Mesendoderm (in vitro differentiated cells): Measurements from ENCODE around the gene FOXO3B. TPM values are rescaled to one million over a fixed set of nuclear protein-coding genes. Genes with fewer than 3 reads are reported as not detected.
"Not testable (repeated sequence)": the region's sequence is repeated elsewhere in the genome, so short reads cannot be mapped to it uniquely, and the experiment has no call there.

Experiments
- DNase-seq: peaks from one replicate; pipeline ENCODE4 v3.0.0; 2013
- H2AK5ac ChIP-seq: 2 replicates; pipeline ENCODE4 v1.6.1; 2013; ENCODE audit warnings: low read length, inconsistent platforms
- H2BK120ac ChIP-seq: 2 replicates; pipeline ENCODE4 v1.6.1; 2013; ENCODE audit warnings: low read depth, mild to moderate bottlenecking, low read length, moderate library complexity, mixed read lengths
- H2BK15ac ChIP-seq: replicated peaks from 2 replicates; pipeline ENCODE4 v1.6.1; 2013; ENCODE audit warnings: low read depth, mild to moderate bottlenecking, moderate library complexity
- H2BK5ac ChIP-seq: 2 replicates; pipeline ENCODE4 v1.6.1; 2013; ENCODE audit warnings: low read length, inconsistent platforms
- H3K18ac ChIP-seq: 2 replicates; pipeline ENCODE4 v1.6.1; 2013; ENCODE audit warnings: mild to moderate bottlenecking, low read length, mixed read lengths
- H3K23ac ChIP-seq: one replicate; pipeline ENCODE4 v1.6.1; 2013; ENCODE audit warnings: low read length
- H3K27ac ChIP-seq: 2 replicates; pipeline ENCODE4 v1.5.1; 2013; ENCODE audit warnings: low read depth, mild to moderate bottlenecking, inconsistent platforms, low read length, moderate library complexity
- H3K27me3 ChIP-seq: 2 replicates; pipeline ENCODE4 v1.6.1; 2013; ENCODE audit warnings: low read length, control low read depth, mild to moderate bottlenecking, inconsistent platforms; ENCODE audit not compliant: insufficient read depth, poor library complexity
- H3K36me3 ChIP-seq: 2 replicates; pipeline ENCODE4 v1.6.1; 2013; ENCODE audit warnings: low read length, inconsistent platforms; ENCODE audit not compliant: control insufficient read depth, insufficient read depth
- H3K4ac ChIP-seq: one replicate; pipeline ENCODE4 v1.6.1; 2013; ENCODE audit warnings: low read depth, mild to moderate bottlenecking, low read length, moderate library complexity
- H3K4me1 ChIP-seq: 2 replicates; pipeline ENCODE4 v1.6.1; 2013; ENCODE audit warnings: low read depth, low read length, inconsistent platforms; ENCODE audit not compliant: control insufficient read depth
- H3K4me2 ChIP-seq: 2 replicates; pipeline ENCODE4 v1.6.1; 2013; ENCODE audit warnings: low read length
- H3K4me3 ChIP-seq: 2 replicates; pipeline ENCODE4 v1.5.1; 2013; ENCODE audit warnings: mild to moderate bottlenecking, low read length
- H3K56ac ChIP-seq: one replicate; pipeline ENCODE4 v1.6.1; 2013; ENCODE audit warnings: low read length
- H3K79me1 ChIP-seq: 2 replicates; pipeline ENCODE4 v1.6.1; 2013; ENCODE audit warnings: low read length, inconsistent platforms
- H3K79me2 ChIP-seq: 2 replicates; pipeline ENCODE4 v1.6.1; 2013; ENCODE audit warnings: mild to moderate bottlenecking, low read length; ENCODE audit not compliant: control insufficient read depth, insufficient read depth
- H3K9ac ChIP-seq: 2 replicates; pipeline ENCODE4 v1.6.1; 2013; ENCODE audit warnings: low read length, inconsistent platforms
- H4K5ac ChIP-seq: one replicate; pipeline ENCODE4 v1.6.1; 2013; ENCODE audit warnings: low read length
- H4K8ac ChIP-seq: one replicate; pipeline ENCODE4 v1.6.1; 2013; ENCODE audit warnings: low read depth, mild to moderate bottlenecking, control low read depth, low read length, moderate library complexity
- WGBS: extraction: QIAGEN DNeasy Blood & Tissue Kit; methylation state at CpG from one replicate; pipeline ENCODE4 v1.1.7; 2013; ENCODE audit warnings: low lambda C conversion rate, missing lambda C conversion rate; ENCODE audit not compliant: insufficient coverage; ENCODE audit errors: extremely low coverage; 5-methylcytosine and 5-hydroxymethylcytosine counted together
- small RNA-seq: library from polyadenylated mRNA; stranded (forward); fragments of <200 nt; extraction: miRNeasy Mini kit (QIAGEN cat#:217004); gene quantifications from one replicate; pipeline ENCODE3, GENCODE V24; 2013; ENCODE audit not compliant: insufficient read depth

FOXO3B gene

GRCh38 chr17:18638357-18638756 is 43.8 kb downstream of the FOXO3B start:
- not testable (repeated sequence) for H3K36me3 ChIP-seq, H3K27ac ChIP-seq, H3K4me3 ChIP-seq, H3K9ac ChIP-seq, H2BK120ac ChIP-seq, H4K5ac ChIP-seq, H3K79me2 ChIP-seq, DNase-seq, H3K23ac ChIP-seq, H2BK5ac ChIP-seq, H3K4me2 ChIP-seq, H2BK15ac ChIP-seq, H3K4me1 ChIP-seq, H3K4ac ChIP-seq, H3K79me1 ChIP-seq, H2AK5ac ChIP-seq, H3K27me3 ChIP-seq, H3K56ac ChIP-seq, H3K18ac ChIP-seq, H4K8ac ChIP-seq
- WGBS = no CpG with 5 or more reads among the region's 13 CpGs

- WGBS = no CpG with 5 or more reads among the region's 7 CpGs
Observed at GRCh38 chr17:18636237-18636636, 45.9 kb downstream of the FOXO3B start.

GRCh38 chr17:18635773-18636172 is 46.3 kb downstream of the FOXO3B start:
- H2BK120ac ChIP-seq, H4K8ac ChIP-seq, H3K18ac ChIP-seq, H3K27me3 ChIP-seq, H2BK15ac ChIP-seq, H2BK5ac ChIP-seq, H3K79me2 ChIP-seq, H3K56ac ChIP-seq, H3K23ac ChIP-seq, H3K4me3 ChIP-seq, H4K5ac ChIP-seq, DNase-seq, H3K4me1 ChIP-seq, H3K79me1 ChIP-seq, H3K4me2 ChIP-seq, H3K36me3 ChIP-seq, H3K4ac ChIP-seq, H3K27ac ChIP-seq, H2AK5ac ChIP-seq, H3K9ac ChIP-seq: not testable (repeated sequence)
- no CpG with 5 or more reads among the region's 7 CpGs for WGBS

More at GRCh38 chr17:18636237-18636636, 45.9 kb downstream of the FOXO3B start:
- not testable (repeated sequence) for H3K9ac ChIP-seq, H3K4me3 ChIP-seq, H2BK15ac ChIP-seq, H3K79me2 ChIP-seq, H2AK5ac ChIP-seq, H3K56ac ChIP-seq, H3K27ac ChIP-seq, H3K79me1 ChIP-seq, H3K4me2 ChIP-seq, H3K4me1 ChIP-seq, H3K27me3 ChIP-seq, H3K36me3 ChIP-seq, H4K5ac ChIP-seq, H2BK120ac ChIP-seq, H3K23ac ChIP-seq, H2BK5ac ChIP-seq, H3K4ac ChIP-seq, H4K8ac ChIP-seq, H3K18ac ChIP-seq
- peak; percentile 20 for DNase-seq

GRCh38 chr17:18634550-18635263 is 47.4 kb downstream of the FOXO3B start:
- H2BK15ac ChIP-seq, H3K9ac ChIP-seq, H2BK5ac ChIP-seq, H2AK5ac ChIP-seq, H3K27me3 ChIP-seq, H3K4me3 ChIP-seq, H3K23ac ChIP-seq, H3K4me1 ChIP-seq, H3K56ac ChIP-seq, H3K27ac ChIP-seq, H3K18ac ChIP-seq, H3K4ac ChIP-seq, H3K36me3 ChIP-seq, H3K4me2 ChIP-seq, H4K8ac ChIP-seq, DNase-seq, H2BK120ac ChIP-seq, H3K79me1 ChIP-seq, H3K79me2 ChIP-seq, H4K5ac ChIP-seq: not testable (repeated sequence)
- WGBS = no CpG with 5 or more reads among the region's 56 CpGs

Small RNAs within 50 kb of the gene (small RNA-seq; reads per million reads assigned to genes)
- not detected for gene AC026271.2
- gene AC026271.4 = not detected
